Keratinocyte (primary cell): ENCODE results near the gene FCRLB.

Experiments
- EZH2 ChIP-seq: IDR thresholded peaks from one replicate; pipeline ENCODE4 v1.6.1; 2012; ENCODE audit warnings: inconsistent platforms, mild to moderate bottlenecking, low read length, moderate library complexity
- TF ChIP-seq, protein P1 (sequence below), 3 experiments: IDR thresholded peaks in 1 of 3; conservative IDR thresholded peaks in 1 of 3; optimal IDR thresholded peaks in 1 of 3; 2 replicates in 2 of 3; 3 replicates in 1 of 3; pipeline versions ENCODE3 to v1.5.1; 2011; ENCODE audit warnings: low read length in 3 of 3, mild to moderate bottlenecking in 3 of 3, moderate library complexity in 2 of 3, control low read depth in 1 of 3, inconsistent platforms in 1 of 3; ENCODE audit not compliant: insufficient read depth in 2 of 3; ENCODE audit errors: extremely low read depth in 1 of 3

- no peak for TF ChIP-seq EZH2
- TF ChIP-seq, protein P1, sequence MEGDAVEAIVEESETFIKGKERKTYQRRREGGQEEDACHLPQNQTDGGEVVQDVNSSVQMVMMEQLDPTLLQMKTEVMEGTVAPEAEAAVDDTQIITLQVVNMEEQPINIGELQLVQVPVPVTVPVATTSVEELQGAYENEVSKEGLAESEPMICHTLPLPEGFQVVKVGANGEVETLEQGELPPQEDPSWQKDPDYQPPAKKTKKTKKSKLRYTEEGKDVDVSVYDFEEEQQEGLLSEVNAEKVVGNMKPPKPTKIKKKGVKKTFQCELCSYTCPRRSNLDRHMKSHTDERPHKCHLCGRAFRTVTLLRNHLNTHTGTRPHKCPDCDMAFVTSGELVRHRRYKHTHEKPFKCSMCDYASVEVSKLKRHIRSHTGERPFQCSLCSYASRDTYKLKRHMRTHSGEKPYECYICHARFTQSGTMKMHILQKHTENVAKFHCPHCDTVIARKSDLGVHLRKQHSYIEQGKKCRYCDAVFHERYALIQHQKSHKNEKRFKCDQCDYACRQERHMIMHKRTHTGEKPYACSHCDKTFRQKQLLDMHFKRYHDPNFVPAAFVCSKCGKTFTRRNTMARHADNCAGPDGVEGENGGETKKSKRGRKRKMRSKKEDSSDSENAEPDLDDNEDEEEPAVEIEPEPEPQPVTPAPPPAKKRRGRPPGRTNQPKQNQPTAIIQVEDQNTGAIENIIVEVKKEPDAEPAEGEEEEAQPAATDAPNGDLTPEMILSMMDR (optimal IDR thresholded peaks at IDR 0.05 in 1 of 3, IDR thresholded peaks at IDR 0.05 in 1 of 3, conservative IDR thresholded peaks at IDR 0.05 in 1 of 3; ENCODE audit: extremely low read depth in 1 of 3, insufficient read depth in 2 of 3, low read length in 3 of 3), result no peak
Measured at GRCh38 chr1:161691846-161692245, 29.5 kb upstream of the FCRLB start.
